ENCODE results near the gene TGOLN2. TPM values are rescaled to one million over a fixed set of nuclear protein-coding genes. Genes with fewer than 3 reads are reported as not detected.

Gene TGOLN2
- total RNA-seq, 1 experiment from 2014 or later = 43.7 TPM

GRCh38 chr2:85357736-85358135 lies 29.9 kb upstream of the TGOLN2 start:
- Mint-ChIP-seq H3K4me1 (peaks cover 16% of the 10 kb centered on the region), H3K36me3 (peaks cover 13% of the 10 kb centered on the region), H3K27me3 (ENCODE audit: low read depth) (no peaks in the 10 kb centered on the region), H3K27ac (no peak overlapping the region), H3K9me3 (no peaks in the 10 kb centered on the region), H3K4me3 (no peak overlapping the region)
- ChIA-PET CTCF (no interaction called here), POLR2A (no interaction called here)
- no peak for DNase-seq (ENCODE audit: low spot score)
- TF ChIP-seq ZNF671 (CRISPR knock-in tag; IDR thresholded peaks at IDR 0.05) = no peak
- ATAC-seq = no peak

- Mint-ChIP-seq H3K9me3 (no peaks in the 10 kb centered on the region), H3K36me3 (peaks cover 10% of the 10 kb centered on the region; the same call in 1 of the 2 replicates), H3K4me3 (no peak overlapping the region), H3K27ac (no peak overlapping the region), H3K27me3 (ENCODE audit: low read depth) (no peaks in the 10 kb centered on the region), H3K4me1 (peaks cover 16% of the 10 kb centered on the region)
- DNase-seq (ENCODE audit: low spot score) (no peak), ATAC-seq (no peak)
- ChIA-PET POLR2A (interaction anchor here (0.7 kb wide), 1 partner anchor 182 kb away, joined by 3 read pairs; no protein-coding TSS in a partner anchor), CTCF (no interaction called here)
- TF ChIP-seq ETV6 (CRISPR knock-in tag; IDR thresholded peaks at IDR 0.05) = no peak
- no peak for TF ChIP-seq CTCF (IDR thresholded peaks at IDR 0.05)
- no peak for TF ChIP-seq ZNF671 (CRISPR knock-in tag; IDR thresholded peaks at IDR 0.05)
- no peak for TF ChIP-seq ATF3 (CRISPR knock-in tag; conservative IDR thresholded peaks at IDR 0.05)
- TF ChIP-seq FOXP1 (CRISPR knock-in tag; IDR thresholded peaks at IDR 0.05; ENCODE audit: borderline replicate concordance) = no peak
- no peak for TF ChIP-seq E2F1 (CRISPR knock-in tag; IDR thresholded peaks at IDR 0.05)
- no peak for TF ChIP-seq ZNF512 (CRISPR knock-in tag; IDR thresholded peaks at IDR 0.05; ENCODE audit: borderline replicate concordance)
- TF ChIP-seq SOX15 (CRISPR knock-in tag; IDR thresholded peaks at IDR 0.05) = no peak
- TF ChIP-seq FOXK1 (CRISPR knock-in tag; IDR thresholded peaks at IDR 0.05) = no peak
- no peak for TF ChIP-seq RORB (CRISPR knock-in tag; IDR thresholded peaks at IDR 0.05)
- TF ChIP-seq GRHL2 (CRISPR knock-in tag; IDR thresholded peaks at IDR 0.05; ENCODE audit: insufficient replicate concordance, severe bottlenecking) = no peak
- TF ChIP-seq ZNF232 (CRISPR knock-in tag; IDR thresholded peaks at IDR 0.05) = no peak
- TF ChIP-seq ZNF423 (CRISPR knock-in tag; IDR thresholded peaks at IDR 0.05) = no peak
- no peak for TF ChIP-seq HMGXB4 (CRISPR knock-in tag; IDR thresholded peaks at IDR 0.05)
- no peak for TF ChIP-seq ATF6 (CRISPR knock-in tag; IDR thresholded peaks at IDR 0.05)
- TF ChIP-seq TEAD4 (CRISPR knock-in tag; IDR thresholded peaks at IDR 0.05) = no peak
- TF ChIP-seq ZNF138 (CRISPR knock-in tag; conservative IDR thresholded peaks at IDR 0.05) = no peak
Measured at GRCh38 chr2:85356186-85356585, 28.4 kb upstream of the TGOLN2 start.
